Renal pelvis (tissue), 4 donors: ENCODE measurements around the gene DUSP18. TPM values are rescaled to one million over a fixed set of nuclear protein-coding genes. Genes with fewer than 3 reads are reported as not detected.
"Not testable (repeated sequence)": the region's sequence is repeated elsewhere in the genome, so short reads cannot be mapped to it uniquely, and the experiment has no call there.

Source experiments
- DNase-seq: peaks from one replicate; pipeline ENCODE4 v3.0.0-alpha.2; 2013
- polyA plus RNA-seq, 3 donors: library from polyadenylated mRNA; unstranded; fragments of 120-200 nt; gene quantifications; one replicate each; pipeline ENCODE4 v1.2.1, GENCODE V29; 2013; ENCODE audit not compliant: insufficient read length in 3 of 3

Gene DUSP18
- polyA plus RNA-seq, 3 donors: 6.0 to 13.5 (median 8.8) TPM

- no peak for DNase-seq
Measured at GRCh38 chr22:30643055-30643875, 24.4 kb downstream of the DUSP18 start.

- DNase-seq: no peak
Measured at GRCh38 chr22:30640839-30641430, 26.7 kb downstream of the DUSP18 start.

- DNase-seq: no peak
Measured at GRCh38 chr22:30640361-30640760, 27.3 kb downstream of the DUSP18 start.

- DNase-seq: no peak
Measured at GRCh38 chr22:30637701-30638114, 30.0 kb downstream of the DUSP18 start.

- no peak for DNase-seq
Measured at GRCh38 chr22:30636226-30637077, 31.2 kb downstream of the DUSP18 start.

GRCh38 chr22:30635273-30636225 is 32.1 kb downstream of the DUSP18 start, which contains the start of gene SLC35E4:
TSS of gene SLC35E4 (plus strand) at chr22:30635781. CDS start at chr22:30636451, 670 bp downstream.
- DNase-seq: peak; percentile 80

GRCh38 chr22:30634471-30635233 is 33.0 kb downstream of the DUSP18 start:
- peak; percentile 67 for DNase-seq

GRCh38 chr22:30631469-30631868 is 36.2 kb downstream of the DUSP18 start:
- DNase-seq: not testable (repeated sequence)

- no peak for DNase-seq
Measured at GRCh38 chr22:30628491-30628890, 39.2 kb downstream of the DUSP18 start.

GRCh38 chr22:30627471-30627870 is 40.2 kb downstream of the DUSP18 start:
- DNase-seq: no peak

- DNase-seq: no peak
Measured at GRCh38 chr22:30626413-30626812, 41.3 kb downstream of the DUSP18 start.

- not testable (repeated sequence) for DNase-seq
Measured at GRCh38 chr22:30619909-30620308, 47.8 kb downstream of the DUSP18 start.

- no peak for DNase-seq
Measured at GRCh38 chr22:30617819-30618218, 49.9 kb downstream of the DUSP18 start.

GRCh38 chr22:30615543-30615954 is 52.1 kb downstream of the DUSP18 start:
- no peak for DNase-seq

GRCh38 chr22:30614879-30615278 is 52.8 kb downstream of the DUSP18 start:
- DNase-seq: no peak

GRCh38 chr22:30614268-30614667 is 53.4 kb downstream of the DUSP18 start:
- no peak for DNase-seq

GRCh38 chr22:30612789-30613188 is 54.9 kb downstream of the DUSP18 start:
- DNase-seq: no peak
